ENCODE data around the gene HOXB9. TPM values are rescaled to one million over a fixed set of nuclear protein-coding genes. Genes with fewer than 3 reads are reported as not detected.

The HOXB9 gene
- total and polyA plus RNA-seq, 9 of the 15 experiments (the other 6 are each of a cell fraction or from before 2014, with no cell fraction given), result 3.1 to 196 (median 77.6) TPM

GRCh38 chr17:48630925-48631692, 5.0 kb upstream of the HOXB9 start (continued):
- TF ChIP-seq ZMIZ1 (IDR thresholded peaks at IDR 0.05; ENCODE audit: low read depth in 2 of 2, low read length in 2 of 2) (peak in 1 of 2 experiments; percentile 61; a peak in 1 of 4 replicates), IRF9 (tag; IDR thresholded peaks at IDR 0.05) (no peak), TBL1XR1 (IDR thresholded peaks at IDR 0.05; ENCODE audit: low read length in 2 of 2) (peak; percentile 63 to 65; a peak in 2 of 4 replicates), FOSL1 (tag; conservative IDR thresholded peaks at IDR 0.05) (peak; percentile 51), SMARCA4 (IDR thresholded peaks at IDR 0.05) (peak; percentile 90), RCOR1 (IDR thresholded peaks at IDR 0.05; ENCODE audit: borderline replicate concordance in 1 of 2, low read depth in 2 of 2, low read length in 2 of 2) (peak in 1 of 2 experiments; percentile 96; a peak in 2 of 4 replicates), MED1 (CRISPR knock-in tag; IDR thresholded peaks at IDR 0.05; ENCODE audit: borderline replicate concordance) (no peak), ARID1B (IDR thresholded peaks at IDR 0.05) (peak; percentile 90), EGR1 (conservative IDR thresholded peaks at IDR 0.05) (peak; percentile 33), MNT (conservative IDR thresholded peaks at IDR 0.05) (peak in 1 of 2 experiments; percentile 17; a peak in 1 of 4 replicates), PTTG1 (tag; IDR thresholded peaks at IDR 0.05; ENCODE audit: low read depth) (no peak), ZNF316 (IDR thresholded peaks at IDR 0.05) (peak; percentile 83), CEBPZ (IDR thresholded peaks at IDR 0.05; ENCODE audit: borderline replicate concordance, low read depth, low read length) (no peak), RBFOX2 (IDR thresholded peaks at IDR 0.05; ENCODE audit: low read depth, low read length) (peak; percentile 69), GTF2F1 (IDR thresholded peaks at IDR 0.05; ENCODE audit: low read depth, low read length) (peak; percentile 72; the same call in 1 of the 2 replicates)

Data from K562 (cell line).